ENCODE results near the gene KPNA2. TPM values are rescaled to one million over a fixed set of nuclear protein-coding genes. Genes with fewer than 3 reads are reported as not detected.
"Not testable (repeated sequence)": the region's sequence is repeated elsewhere in the genome, so short reads cannot be mapped to it uniquely, and the experiment has no call there.

The KPNA2 gene
- 100 to 1,000 TPM; 227 TPM for total RNA-seq

DNA sequence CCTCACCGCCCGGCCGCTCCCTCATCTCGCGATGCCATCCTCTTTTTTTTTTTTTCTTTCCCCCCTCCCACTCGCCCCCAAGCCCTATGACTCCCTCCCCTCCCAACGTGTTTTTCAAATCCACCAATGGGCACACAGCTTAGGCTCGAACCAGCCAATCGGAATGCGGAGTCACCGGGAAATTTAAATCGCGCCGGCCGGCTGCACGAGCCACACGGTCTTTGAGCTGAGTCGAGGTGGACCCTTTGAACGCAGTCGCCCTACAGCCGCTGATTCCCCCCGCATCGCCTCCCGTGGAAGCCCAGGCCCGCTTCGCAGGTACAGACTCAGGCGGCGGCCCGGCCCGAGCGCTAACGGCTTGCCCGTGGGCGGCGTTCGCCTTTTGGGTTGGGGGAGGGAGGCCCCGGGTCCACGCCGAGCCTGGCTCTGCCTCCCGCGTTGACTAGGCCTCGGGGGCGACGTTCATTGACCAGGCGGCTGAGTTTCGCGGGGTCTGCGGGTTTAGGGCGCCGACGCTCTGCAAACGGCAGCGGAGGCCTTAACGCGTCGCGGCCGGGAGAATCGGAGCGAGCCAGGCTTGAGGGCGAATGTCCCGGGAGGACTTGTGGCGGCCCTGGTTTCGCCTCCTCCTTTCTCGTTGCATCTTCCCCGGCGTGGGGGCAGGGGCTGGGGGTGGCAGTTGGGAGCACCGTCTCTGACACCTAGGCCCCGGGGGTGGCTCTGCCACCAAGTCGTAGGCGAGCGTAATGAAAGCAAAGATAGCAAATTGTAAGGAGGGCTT, at the start of gene KPNA2:
Gene KPNA2 (plus strand): TSS at position 213 of the 781 bp plus-strand sequence. CDS start 1,398 bp downstream, outside the sequence.
- ChIA-PET POLR2A (interaction anchor here (0.7 to 3.4 kb wide), 21 partner anchors 8 to 477 kb away, joined by 3 to 28 read pairs (median 4); partner anchors contain the start of genes AMZ2, ARSG, PRKAR1A and WIPI1), CTCF (interaction anchor here (0.5 to 1.9 kb wide), 8 partner anchors 14 to 462 kb away, joined by 3 to 7 read pairs (median 4); no protein-coding TSS in a partner anchor)
- H3K27ac Mint-ChIP-seq = peak within 1 kb of the TSS; percentile 96

DNA sequence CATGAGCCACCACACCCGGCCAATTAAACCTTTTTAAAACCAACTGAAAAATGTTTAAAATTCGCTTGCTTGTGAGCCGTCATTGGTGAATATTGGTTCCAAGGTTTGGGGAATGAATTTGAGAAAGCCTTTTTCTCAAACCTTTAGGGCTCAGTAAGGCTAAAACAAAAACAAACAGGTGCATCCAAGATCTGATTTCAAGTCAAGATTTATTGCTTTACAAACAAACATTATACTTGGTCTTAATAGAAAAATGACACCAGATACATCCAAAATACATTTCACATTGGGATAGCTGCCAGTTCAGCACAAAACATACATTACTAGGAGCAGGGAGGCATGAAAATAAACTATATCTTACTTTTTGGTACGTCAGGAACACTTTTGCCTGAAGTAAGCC, 44.6 kb upstream of the KPNA2 start:
- H3K27ac Mint-ChIP-seq = no peak overlapping the region
- peaks cover 29% of the 10 kb centered on the region for H3K4me1 Mint-ChIP-seq
- ChIA-PET POLR2A (no interaction called here), CTCF (no interaction called here)
- no peak for DNase-seq
- no peak overlapping the region for H3K4me3 Mint-ChIP-seq
- no peaks in the 10 kb centered on the region for H3K9me3 Mint-ChIP-seq
- H3K36me3 Mint-ChIP-seq (ENCODE audit: low read depth) = peaks cover 2% of the 10 kb centered on the region
- H3K27me3 Mint-ChIP-seq = peaks cover 5% of the 10 kb centered on the region

More for the DNA sequence above, at the start of gene KPNA2:
- Mint-ChIP-seq H3K9me3 (no peaks in the 10 kb centered on the region), H3K4me3 (peak within 1 kb of the TSS; percentile 99), H3K4me1 (peaks cover 31% of the 10 kb centered on the region), H3K36me3 (ENCODE audit: low read depth) (peaks cover 38% of the 10 kb centered on the region), H3K27me3 (no peaks in the 10 kb centered on the region)
- DNase-seq = peak; percentile 94

DNA sequence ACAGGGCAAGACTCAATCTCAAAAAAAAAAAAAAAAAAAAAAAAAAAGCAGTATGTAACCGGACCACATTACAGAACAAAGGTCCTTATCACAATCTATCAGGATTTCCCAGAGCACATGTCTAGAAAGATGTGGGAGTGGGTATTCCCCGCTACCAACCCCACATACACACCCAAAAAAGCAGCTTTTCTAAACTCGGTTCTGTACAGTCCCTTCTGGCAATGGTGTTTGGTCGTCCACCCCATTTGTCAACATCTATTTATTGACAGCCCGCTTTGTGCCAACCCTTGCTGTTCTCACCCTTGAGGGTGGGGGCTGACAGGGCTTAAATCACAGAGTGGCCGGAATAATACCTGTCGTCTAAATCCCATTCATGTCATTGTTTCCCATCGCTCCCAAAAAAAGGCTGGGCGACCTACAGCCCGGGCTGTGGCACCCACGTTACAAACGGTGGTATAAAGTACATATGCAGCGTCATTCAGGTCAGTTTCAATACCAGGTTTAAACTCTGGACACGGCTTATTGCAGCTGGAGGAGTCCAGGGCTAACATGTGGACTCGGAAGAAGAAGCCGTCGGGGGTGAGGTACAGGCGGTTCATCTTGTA, 42.9 kb upstream of the KPNA2 start:
- Mint-ChIP-seq H3K9me3 (no peaks in the 10 kb centered on the region), H3K4me3 (peak overlapping the region; percentile 82), H3K27me3 (peaks cover 10% of the 10 kb centered on the region), H3K4me1 (peaks cover 37% of the 10 kb centered on the region), H3K27ac (peak overlapping the region; percentile 74), H3K36me3 (ENCODE audit: low read depth) (peaks cover 2% of the 10 kb centered on the region)
- POLR2A ChIA-PET = interaction anchor here (0.7 to 1.4 kb wide), 6 partner anchors 13 to 277 kb away, joined by 3 to 6 read pairs (median 3); no protein-coding TSS in a partner anchor
- no peak for DNase-seq
- CTCF ChIA-PET = no interaction called here

DNA sequence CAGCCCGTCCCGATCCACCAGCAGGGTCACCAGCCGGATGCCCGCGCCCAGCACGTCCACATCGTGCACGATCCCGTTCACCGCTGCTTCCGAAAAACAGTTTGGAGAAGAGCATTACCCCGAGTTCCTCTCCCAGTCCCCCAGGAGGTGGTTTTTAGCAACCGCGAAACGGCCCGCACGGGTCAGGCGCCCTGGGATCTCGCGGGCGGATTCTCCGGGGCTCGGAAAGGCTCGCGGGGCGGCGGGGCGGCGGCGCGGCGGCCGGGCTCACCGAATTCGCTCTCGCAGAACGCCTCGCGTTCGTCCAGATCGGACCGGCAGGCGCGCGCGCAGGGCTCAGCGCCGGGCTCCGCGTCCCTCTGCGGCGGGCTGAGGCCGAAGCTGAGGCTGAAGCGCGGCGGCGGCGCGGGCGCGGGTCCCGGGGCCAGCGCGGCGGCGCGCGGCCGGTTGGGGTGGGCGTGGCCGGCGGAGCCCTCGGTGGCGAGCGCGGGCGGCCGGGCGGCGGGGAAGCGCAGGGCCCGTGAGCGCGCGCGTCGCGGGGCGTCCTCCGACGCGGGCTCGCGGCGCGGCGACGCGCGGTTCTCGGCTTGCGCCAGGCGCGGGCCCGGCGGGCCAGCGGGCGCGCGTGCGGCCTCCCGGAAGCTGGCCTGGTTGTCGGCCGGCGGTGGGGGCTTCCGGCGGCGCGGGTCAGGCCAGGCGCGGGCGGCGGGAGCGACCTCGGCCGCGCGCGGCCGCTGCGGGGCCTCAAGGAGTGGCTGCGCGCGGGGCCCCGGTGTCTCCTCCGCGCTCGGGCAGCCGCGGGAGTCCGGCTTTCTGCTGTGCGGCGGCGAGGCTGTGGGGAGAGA, 42.2 kb upstream of the KPNA2 start:
- peaks cover 10% of the 10 kb centered on the region for H3K27me3 Mint-ChIP-seq
- CTCF ChIA-PET = no interaction called here

DNA sequence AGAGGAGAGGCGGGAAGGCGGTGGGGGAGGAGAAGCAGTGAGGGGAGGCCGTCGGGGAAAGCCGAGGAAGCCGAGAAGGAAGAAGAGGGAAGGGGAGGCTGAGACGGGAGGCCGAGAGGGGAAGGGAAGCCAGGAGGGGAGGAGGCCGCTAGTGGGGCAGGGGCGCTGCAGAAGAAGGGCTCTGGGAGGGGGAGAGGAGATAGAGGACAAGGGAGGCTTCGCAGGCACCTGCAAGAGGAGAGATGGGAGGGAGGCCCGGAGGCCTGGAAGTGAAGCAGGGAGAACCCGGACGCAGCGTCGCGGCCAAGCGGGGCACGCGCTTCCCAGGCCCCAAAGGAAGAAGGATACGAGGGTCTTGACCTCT, 41.6 kb upstream of the KPNA2 start:
- H3K9me3 Mint-ChIP-seq = no peaks in the 10 kb centered on the region
- peaks cover 2% of the 10 kb centered on the region for H3K36me3 Mint-ChIP-seq (ENCODE audit: low read depth)
- H3K4me3 Mint-ChIP-seq = peak overlapping the region; percentile 76
- H3K4me1 Mint-ChIP-seq = peaks cover 37% of the 10 kb centered on the region
- DNase-seq = no peak
- H3K27ac Mint-ChIP-seq = peak overlapping the region; percentile 82
- POLR2A ChIA-PET = interaction anchor here (0.9 to 2.8 kb wide), 5 partner anchors 10 to 188 kb away, joined by 3 to 19 read pairs (median 7); partner anchors contain the start of gene KPNA2
- CTCF ChIA-PET = interaction anchor here (1.2 kb wide), 1 partner anchor 16 kb away, joined by 5 read pairs; no protein-coding TSS in a partner anchor
- peaks cover 10% of the 10 kb centered on the region for H3K27me3 Mint-ChIP-seq

More for the DNA sequence above, 42.2 kb upstream of the KPNA2 start:
- POLR2A ChIA-PET = interaction anchor here (0.7 to 2.8 kb wide), 7 partner anchors 13 to 193 kb away, joined by 3 to 19 read pairs (median 3); partner anchors contain the start of gene KPNA2
- Mint-ChIP-seq H3K4me1 (peaks cover 37% of the 10 kb centered on the region), H3K36me3 (ENCODE audit: low read depth) (peaks cover 2% of the 10 kb centered on the region), H3K27ac (peak overlapping the region; percentile 82), H3K4me3 (peak overlapping the region; percentile 82), H3K9me3 (no peaks in the 10 kb centered on the region)
- peak; percentile 75 for DNase-seq

DNA sequence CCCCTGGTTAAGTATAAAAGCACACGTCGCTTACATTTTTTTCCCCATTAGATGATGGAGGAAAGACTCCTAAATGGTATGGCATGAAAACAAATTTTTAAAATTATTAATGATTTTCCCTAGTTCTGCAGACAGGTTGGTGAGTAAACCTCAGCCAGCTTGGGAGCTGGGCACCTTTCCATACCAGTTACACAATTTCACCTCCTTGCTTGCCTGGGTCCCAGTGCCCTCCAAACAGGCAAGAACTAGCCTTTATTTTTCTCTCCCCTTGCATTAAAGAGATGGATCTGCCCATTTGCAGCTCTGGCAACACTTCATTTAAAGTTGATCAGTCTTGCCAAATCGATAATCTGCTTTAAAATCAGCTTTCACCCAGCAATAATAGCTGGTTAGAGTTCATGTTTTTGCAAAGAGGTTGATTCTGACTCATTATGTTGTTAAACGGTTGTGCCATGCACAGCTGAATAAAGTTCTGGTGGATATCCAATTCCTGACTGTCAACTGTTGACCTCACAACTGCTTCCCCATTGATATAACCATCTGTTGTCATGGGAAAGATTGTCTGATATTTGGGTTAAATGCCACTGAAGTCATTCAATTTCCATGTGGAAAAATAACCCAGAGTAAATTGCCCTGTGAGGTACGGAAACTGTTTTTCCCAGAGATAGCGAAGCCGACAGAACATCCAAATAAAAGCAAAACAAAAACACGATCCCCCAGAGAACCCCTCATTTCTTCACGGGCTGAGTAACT, 40.5 kb upstream of the KPNA2 start:
- H3K27me3 Mint-ChIP-seq = peaks cover 10% of the 10 kb centered on the region
- POLR2A ChIA-PET = interaction anchor here (0.8 to 2.8 kb wide), 6 partner anchors 9 to 296 kb away, joined by 3 to 19 read pairs (median 8); partner anchors contain the start of genes ARSG, KPNA2 and SLC16A6

DNA sequence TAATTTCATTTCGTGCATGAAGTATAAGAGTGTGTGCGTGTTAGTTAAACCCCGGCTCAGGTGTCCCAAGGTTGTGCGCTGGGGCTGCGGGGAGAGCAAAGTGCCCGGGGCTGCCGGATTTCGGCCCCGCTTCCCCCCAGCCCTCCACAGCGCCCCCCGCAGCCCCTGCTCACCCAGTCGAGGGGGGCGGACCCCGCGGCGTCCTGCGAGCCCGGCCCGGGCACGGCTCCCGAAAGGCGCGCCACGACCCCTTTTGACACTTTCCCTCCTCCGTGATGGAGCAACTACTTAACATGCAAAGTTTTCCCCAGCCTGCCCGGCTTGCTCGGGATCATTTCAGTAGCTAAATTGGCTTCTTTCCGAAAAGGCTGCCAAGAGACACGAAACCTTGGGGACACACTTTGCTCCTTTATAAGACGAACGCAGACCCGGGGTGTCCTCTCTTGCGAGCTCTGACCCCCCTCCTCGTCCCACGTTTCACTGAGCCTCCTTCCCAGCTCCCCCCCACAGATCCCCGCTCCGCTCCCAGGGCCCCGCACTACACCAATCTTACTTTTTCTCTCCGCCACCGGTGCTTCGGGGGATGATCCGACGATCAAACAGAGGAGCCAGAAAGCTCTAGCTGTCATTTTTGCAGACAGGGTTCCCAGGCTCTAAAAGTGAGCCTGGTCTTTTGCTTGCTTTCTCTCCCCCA, 39.8 kb upstream of the KPNA2 start:
- H3K4me1 Mint-ChIP-seq = peaks cover 37% of the 10 kb centered on the region
- peaks cover 10% of the 10 kb centered on the region for H3K27me3 Mint-ChIP-seq
- peak; percentile 36 for DNase-seq
- H3K4me3 Mint-ChIP-seq = peak overlapping the region; percentile 76
- POLR2A ChIA-PET = interaction anchor here (1.1 to 2.8 kb wide), 5 partner anchors 9 to 296 kb away, joined by 3 to 19 read pairs (median 8); partner anchors contain the start of genes ARSG, KPNA2 and SLC16A6
- CTCF ChIA-PET = interaction anchor here (0.9 to 2.2 kb wide), 5 partner anchors 14 to 111 kb away, joined by 3 to 8 read pairs (median 5); no protein-coding TSS in a partner anchor
- H3K27ac Mint-ChIP-seq = no peak overlapping the region
- peaks cover 2% of the 10 kb centered on the region for H3K36me3 Mint-ChIP-seq (ENCODE audit: low read depth)
- H3K9me3 Mint-ChIP-seq = no peaks in the 10 kb centered on the region

More for the DNA sequence above, 40.5 kb upstream of the KPNA2 start:
- Mint-ChIP-seq H3K4me1 (peaks cover 37% of the 10 kb centered on the region), H3K9me3 (no peaks in the 10 kb centered on the region), H3K36me3 (ENCODE audit: low read depth) (peaks cover 2% of the 10 kb centered on the region), H3K4me3 (peak overlapping the region; percentile 76), H3K27ac (peak overlapping the region; percentile 82)
- CTCF ChIA-PET = interaction anchor here (0.6 to 2.2 kb wide), 6 partner anchors 14 to 471 kb away, joined by 3 to 8 read pairs (median 5); no protein-coding TSS in a partner anchor
- DNase-seq = no peak

DNA sequence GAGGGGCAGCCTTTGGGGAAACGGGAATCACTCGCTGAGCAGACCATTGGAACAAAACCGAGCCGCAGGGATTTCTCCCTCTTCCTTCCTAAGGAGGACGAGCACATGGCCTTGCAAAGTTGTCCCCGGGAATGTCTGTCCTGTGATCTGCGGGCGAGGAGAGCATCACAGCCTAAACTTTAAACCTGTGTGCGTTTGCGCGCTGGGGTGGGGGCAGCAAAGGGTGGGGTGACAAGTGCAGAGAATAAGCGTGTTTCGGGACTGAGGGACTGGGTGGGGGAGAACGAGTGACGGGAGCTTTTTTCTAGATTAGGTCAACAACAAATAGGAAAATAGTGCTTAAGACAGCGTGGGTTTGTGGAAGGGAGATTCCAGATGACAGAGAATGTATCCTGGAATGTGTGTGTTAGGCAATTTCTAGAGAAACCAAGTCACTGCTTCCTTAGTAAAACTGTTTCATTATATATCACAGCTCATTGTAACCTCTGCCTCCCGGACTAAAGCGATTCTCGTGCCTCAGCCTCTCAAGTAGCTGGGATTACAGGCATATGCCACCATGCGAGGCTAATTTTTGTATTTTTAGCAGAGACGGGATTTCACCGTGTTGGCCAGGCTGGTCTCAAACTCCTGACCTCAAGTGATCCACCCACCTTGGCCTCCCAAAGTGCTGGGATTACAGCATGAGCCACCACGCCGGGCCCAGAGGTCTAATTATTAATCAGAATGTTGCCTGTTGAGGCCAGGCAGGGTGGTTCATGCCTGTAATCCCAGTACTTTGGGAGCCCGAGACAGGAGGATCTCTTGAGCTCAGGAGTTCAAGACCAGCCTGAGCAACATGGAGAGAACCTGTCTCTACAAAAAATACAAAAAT, 39.0 kb upstream of the KPNA2 start, which contains the start of gene C17orf58:
Gene C17orf58 (minus strand): TSS at position 169 of the 871 bp plus-strand sequence. CDS start 271 bp downstream, outside the sequence.
- H3K9me3 Mint-ChIP-seq; DNase-seq; H3K36me3 Mint-ChIP-seq (ENCODE audit: low read depth): not testable (repeated sequence)
- Mint-ChIP-seq H3K27me3 (peaks cover 10% of the 10 kb centered on the region), H3K4me3 (peak within 1 kb of the TSS; percentile 76), H3K4me1 (peaks cover 37% of the 10 kb centered on the region), H3K27ac (peak within 1 kb of the TSS; percentile 8)
- POLR2A ChIA-PET = interaction anchor here (1.1 to 2.1 kb wide), 2 partner anchors 8 to 24 kb away, joined by 3 to 7 read pairs; no protein-coding TSS in a partner anchor
- CTCF ChIA-PET = interaction anchor here (0.6 to 2.2 kb wide), 6 partner anchors 13 to 492 kb away, joined by 3 to 8 read pairs (median 4); no protein-coding TSS in a partner anchor

DNA sequence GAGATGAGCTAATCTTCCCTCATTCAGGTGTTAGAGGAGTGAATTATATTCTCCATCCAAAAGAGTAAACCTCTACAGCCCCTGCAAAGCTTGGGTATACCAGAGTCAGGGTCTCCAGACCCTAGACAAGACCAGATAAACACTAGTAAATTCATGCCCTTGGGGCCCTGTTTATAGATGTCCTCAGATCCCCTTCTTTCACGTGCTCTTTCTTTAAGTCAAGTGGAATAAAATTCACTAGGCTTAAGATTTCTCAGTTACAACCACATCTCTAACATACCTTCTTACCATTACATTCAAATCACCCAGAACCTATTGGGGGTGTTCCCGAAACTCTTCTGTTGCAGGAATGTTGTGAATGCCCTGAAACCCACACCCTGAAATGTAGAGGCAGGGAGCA, 37.1 kb upstream of the KPNA2 start:
- ChIA-PET POLR2A (no interaction called here), CTCF (no interaction called here)
- Mint-ChIP-seq H3K9me3 (no peaks in the 10 kb centered on the region), H3K36me3 (ENCODE audit: low read depth) (no peaks in the 10 kb centered on the region), H3K4me3 (no peak overlapping the region), H3K4me1 (peaks cover 27% of the 10 kb centered on the region), H3K27me3 (peaks cover 10% of the 10 kb centered on the region), H3K27ac (no peak overlapping the region)
- no peak for DNase-seq

DNA sequence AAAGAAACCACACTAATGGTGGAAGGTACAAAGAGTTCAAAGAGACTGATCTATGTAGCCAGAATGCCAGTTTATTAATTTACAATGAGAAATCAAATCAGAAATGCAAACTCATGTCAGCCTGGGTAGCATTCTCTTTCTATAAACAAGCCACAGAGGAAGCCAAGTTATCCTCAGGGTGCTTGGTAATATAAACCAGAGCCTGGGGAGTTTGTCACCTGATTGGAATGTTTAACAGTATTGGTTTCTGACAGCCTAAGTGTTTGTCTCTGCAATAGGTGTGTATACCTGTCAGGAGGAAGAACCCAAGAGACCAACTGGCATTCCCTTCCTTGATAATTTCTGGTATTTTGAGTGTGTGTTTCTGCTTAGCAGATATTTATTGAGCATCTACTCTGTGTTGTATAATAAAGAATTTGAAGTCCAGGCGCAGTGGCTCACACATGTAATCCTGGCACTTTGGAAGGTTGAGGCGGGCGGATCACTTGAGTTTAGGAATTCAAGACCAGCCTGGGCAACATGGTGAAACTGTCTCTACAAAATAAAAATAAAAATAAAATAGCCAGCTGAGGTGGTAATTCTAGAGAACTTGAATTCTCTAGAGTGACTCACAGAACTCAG, 36.1 kb upstream of the KPNA2 start:
- peaks cover 10% of the 10 kb centered on the region for H3K27me3 Mint-ChIP-seq
- ChIA-PET POLR2A (no interaction called here), CTCF (no interaction called here)
- no peaks in the 10 kb centered on the region for H3K36me3 Mint-ChIP-seq (ENCODE audit: low read depth)
- H3K27ac Mint-ChIP-seq = no peak overlapping the region
- no peaks in the 10 kb centered on the region for H3K9me3 Mint-ChIP-seq
- no peak overlapping the region for H3K4me3 Mint-ChIP-seq
- peaks cover 21% of the 10 kb centered on the region for H3K4me1 Mint-ChIP-seq
- DNase-seq = no peak

Measured in activated CD4-positive, alpha-beta memory T cell treated with anti-CD3 and anti-CD28 coated beads, Interleukin-2, amount 10 ng/mL, durations not matched to agents 7 days and 5 days (primary cell).